Pons (tissue), 1 donor: ENCODE data around the gene ALPK1.
"Not testable (repeated sequence)": the region's sequence is repeated elsewhere in the genome, so short reads cannot be mapped to it uniquely, and the experiment has no call there.

Experiments
- DNase-seq: peaks from one replicate; pipeline ENCODE4 v3.0.0-alpha.2; 2016; ENCODE audit warnings: low spot score

ALPK1 gene

GRCh38 chr4:112451831-112452230 is 154.7 kb downstream of the ALPK1 start:
- no peak for DNase-seq

DNA sequence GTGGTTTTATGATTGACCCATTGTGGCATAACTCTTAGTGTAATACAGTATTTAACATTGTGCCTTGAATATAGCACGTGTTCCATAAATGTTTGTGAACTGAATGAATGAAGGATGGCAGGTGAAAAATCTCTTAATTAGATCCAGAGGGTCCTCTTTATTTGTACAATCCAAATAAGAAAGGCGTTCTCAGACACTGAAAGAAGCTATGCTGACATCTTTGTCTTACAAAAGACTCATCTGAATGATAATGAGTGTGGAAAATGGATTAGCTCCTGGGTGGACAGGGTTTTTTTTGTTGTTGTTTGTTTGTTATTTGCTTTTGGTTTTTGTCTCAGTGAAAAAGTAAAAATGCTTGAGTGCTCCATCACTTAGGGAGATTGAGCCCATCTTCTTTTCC is 156.2 kb downstream of the ALPK1 start:
- no peak for DNase-seq

DNA sequence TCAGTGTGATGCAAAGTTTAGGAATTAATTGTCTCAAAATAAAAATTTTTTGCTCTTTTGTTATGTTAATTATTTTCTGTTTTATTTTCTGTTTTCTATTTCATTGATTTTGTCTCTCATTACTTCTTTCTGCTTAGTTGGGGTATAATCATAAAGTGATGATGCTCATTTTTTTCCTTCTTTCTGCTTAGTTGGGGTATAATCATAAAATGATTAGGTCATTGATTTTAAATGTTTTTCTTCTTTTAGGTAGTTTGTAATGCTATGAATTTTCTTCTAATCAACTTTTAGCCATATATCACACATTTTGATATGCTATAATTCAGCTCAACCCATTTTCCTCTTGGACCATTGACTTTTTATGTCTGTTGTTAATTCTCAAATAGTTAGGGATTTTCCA is 175.1 kb downstream of the ALPK1 start:
- no peak for DNase-seq

- no peak for DNase-seq
Observed at GRCh38 chr4:112473985-112474384, 176.8 kb downstream of the ALPK1 start.

DNA sequence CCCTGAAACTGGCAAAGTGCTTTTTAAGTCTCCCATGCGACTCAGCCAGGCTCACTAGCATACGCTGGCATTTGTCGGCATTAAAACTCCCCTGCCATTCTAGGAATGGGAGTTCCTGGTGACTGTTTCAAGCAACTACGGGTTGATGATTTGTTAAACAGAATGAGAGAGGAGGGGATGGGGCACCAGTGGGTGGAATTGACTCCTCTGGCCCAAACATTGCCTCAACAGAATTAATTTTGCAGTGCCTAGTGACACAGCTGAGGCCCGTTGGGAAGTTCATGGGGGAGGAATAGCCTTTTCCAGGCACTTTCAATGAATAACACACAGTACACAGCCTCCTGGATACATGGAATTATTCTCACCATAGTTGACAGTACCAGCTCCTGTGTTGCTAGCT is 188.8 kb downstream of the ALPK1 start:
- DNase-seq: no peak

GRCh38 chr4:112490808-112491207 is 193.6 kb downstream of the ALPK1 start:
- DNase-seq: not testable (repeated sequence)
